Activated CD4-positive, CD25-positive, alpha-beta regulatory T cell treated with anti-CD3 and anti-CD28 coated beads, Interleukin-2, amount 50 U/mL, for 24 hours (primary cell): ENCODE data around the gene ADAM19.

ENCODE experiments used
- ATAC-seq, 2 donors: fragments of 150-1000 bp; cut with Tn5 transposase; one replicate each; pipeline ENCODE4 v1.10.0; 2021; ENCODE audit warnings: mild to moderate bottlenecking in 1 of 2, moderate library complexity in 1 of 2

Gene ADAM19

GRCh38 chr5:157575381-157576020, at the start of gene ADAM19:
ADAM19 (minus strand) TSS chr5:157575775; CDS start chr5:157575696, 79 bp downstream.
- ATAC-seq = peak; percentile 63 to 79

GRCh38 chr5:157624144-157624543, 48.6 kb upstream of the ADAM19 start:
- no peak for ATAC-seq

GRCh38 chr5:157620776-157621175, 45.2 kb upstream of the ADAM19 start:
- no peak for ATAC-seq

- ATAC-seq = no peak
Observed at GRCh38 chr5:157618191-157618765, 42.7 kb upstream of the ADAM19 start.

- no peak for ATAC-seq
Observed at GRCh38 chr5:157616785-157617184, 41.2 kb upstream of the ADAM19 start.

GRCh38 chr5:157613385-157614245, 38.0 kb upstream of the ADAM19 start:
- peak; percentile 28 to 41 for ATAC-seq

- ATAC-seq = no peak
Observed at GRCh38 chr5:157612581-157612980, 37.0 kb upstream of the ADAM19 start.

GRCh38 chr5:157611571-157612476, 36.2 kb upstream of the ADAM19 start:
- ATAC-seq = peak in 1 of 2 donors; percentile 9

GRCh38 chr5:157610990-157611389, 35.4 kb upstream of the ADAM19 start:
- no peak for ATAC-seq

- no peak for ATAC-seq
Observed at GRCh38 chr5:157608972-157609565, 33.5 kb upstream of the ADAM19 start.

GRCh38 chr5:157607371-157608161, 32.0 kb upstream of the ADAM19 start:
- ATAC-seq = peak; percentile 55 to 57

- ATAC-seq = no peak
Observed at GRCh38 chr5:157606046-157606445, 30.5 kb upstream of the ADAM19 start.

GRCh38 chr5:157603333-157604190, 28.0 kb upstream of the ADAM19 start:
- ATAC-seq = peak; percentile 58 to 63

- ATAC-seq = peak; percentile 45 to 52
Observed at GRCh38 chr5:157602505-157602904, 26.9 kb upstream of the ADAM19 start.

GRCh38 chr5:157600252-157600651, 24.7 kb upstream of the ADAM19 start:
- ATAC-seq = no peak

- no peak for ATAC-seq
Observed at GRCh38 chr5:157599565-157599964, 24.0 kb upstream of the ADAM19 start.

- ATAC-seq = peak; percentile 29 to 48
Observed at GRCh38 chr5:157598350-157598936, 22.9 kb upstream of the ADAM19 start.

- ATAC-seq = no peak
Observed at GRCh38 chr5:157597277-157597676, 21.7 kb upstream of the ADAM19 start.

GRCh38 chr5:157596487-157596886, 20.9 kb upstream of the ADAM19 start:
- ATAC-seq = peak; percentile 61 to 69
